HG03159 (cell line): Measurements from ENCODE around the gene FXN.

Source experiments
- ATAC-seq: cut with Tn5 transposase; IDR thresholded peaks from one replicate; pipeline ENCODE4 v1.9.1; 2021; ENCODE audit warnings: mild to moderate bottlenecking, moderate library complexity; ENCODE audit not compliant: unreplicated experiment

Gene FXN

DNA sequence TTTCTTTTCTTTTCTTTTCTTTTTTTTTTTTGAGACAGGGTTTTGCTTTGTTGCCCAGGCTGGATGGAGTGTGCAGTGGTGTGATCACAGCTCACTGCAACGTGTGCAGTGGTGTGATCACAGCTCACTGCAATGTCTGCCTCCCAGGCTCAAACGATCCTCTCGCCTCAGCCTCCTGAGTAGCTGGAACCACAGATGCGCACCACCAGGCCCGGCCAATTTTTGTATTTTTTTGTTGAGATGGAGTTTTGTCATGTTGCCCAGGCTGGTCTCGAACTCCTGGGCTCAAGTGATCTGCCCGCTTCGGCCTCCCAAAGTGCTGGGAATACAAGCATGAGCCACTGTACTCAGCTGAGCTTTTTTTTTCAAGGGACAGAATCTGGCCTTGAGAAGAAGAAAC, 101.8 kb downstream of the FXN start:
- ATAC-seq: no peak

DNA sequence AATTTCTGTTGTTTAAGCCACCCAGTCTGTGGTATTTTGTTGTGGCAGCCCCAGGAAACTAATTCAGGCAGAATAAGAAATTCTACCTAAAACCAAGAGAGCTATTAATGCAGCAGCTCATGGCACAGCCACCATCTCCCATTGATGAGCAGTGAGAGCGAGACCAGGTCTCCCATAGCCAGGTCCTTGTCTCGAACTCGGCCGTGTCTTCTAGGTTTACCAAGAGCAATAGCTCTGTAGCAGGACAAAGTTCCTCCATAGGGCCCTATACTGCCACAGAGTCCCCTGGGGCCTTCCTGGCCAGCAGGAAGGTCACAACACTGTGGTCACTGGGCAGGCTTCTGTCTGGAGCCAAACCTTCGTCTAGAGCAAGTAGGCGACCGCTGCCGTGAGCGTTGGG, 104.0 kb downstream of the FXN start:
- no peak for ATAC-seq

DNA sequence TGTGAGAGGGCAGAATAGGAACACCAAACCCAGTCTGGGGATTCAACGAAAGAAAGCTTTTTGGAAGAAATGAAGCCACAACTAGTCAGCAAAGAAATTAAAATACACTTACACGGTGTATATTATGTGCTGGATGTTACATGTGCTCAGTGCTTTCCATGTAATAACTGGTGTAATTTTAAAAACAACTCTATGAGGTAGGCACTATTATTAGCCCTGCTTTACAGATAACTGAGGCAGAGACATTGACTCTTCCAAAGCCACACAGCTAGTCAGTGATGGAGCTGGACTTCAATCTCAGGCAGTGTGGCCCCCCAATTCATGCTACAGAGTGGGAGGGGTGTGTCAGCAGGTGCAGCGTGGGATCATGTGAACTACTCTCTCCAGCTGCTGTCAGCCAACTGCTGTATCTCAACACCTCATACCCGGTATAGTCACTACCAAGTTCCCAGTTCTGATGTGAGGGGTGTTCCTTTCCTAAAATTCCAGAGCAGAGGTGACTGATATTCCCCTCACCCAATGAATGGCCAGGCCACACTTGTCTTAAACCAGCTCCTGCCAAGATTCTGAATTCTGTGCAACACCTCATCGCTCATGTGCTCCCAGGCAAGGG, 104.7 kb downstream of the FXN start:
- ATAC-seq: no peak

DNA sequence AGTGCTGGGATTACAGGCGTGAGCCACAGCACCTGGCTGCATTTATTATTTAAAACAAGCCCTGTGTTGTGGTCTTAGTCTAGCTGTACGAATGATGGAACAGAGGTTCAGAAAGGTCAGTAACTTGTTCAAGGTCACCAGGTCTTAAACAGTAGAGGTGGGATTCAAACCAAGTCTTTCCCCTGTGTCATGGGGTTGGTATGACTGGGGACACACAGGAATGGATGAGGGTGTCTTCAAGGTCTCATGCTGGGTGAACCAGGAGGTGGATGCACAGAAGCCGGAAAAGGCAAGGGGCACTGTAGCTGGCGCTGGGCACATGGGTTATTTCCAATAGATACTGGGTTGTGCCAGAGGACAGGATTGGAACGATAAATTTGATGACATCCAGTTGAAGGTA, 106.3 kb downstream of the FXN start:
- ATAC-seq: no peak

DNA sequence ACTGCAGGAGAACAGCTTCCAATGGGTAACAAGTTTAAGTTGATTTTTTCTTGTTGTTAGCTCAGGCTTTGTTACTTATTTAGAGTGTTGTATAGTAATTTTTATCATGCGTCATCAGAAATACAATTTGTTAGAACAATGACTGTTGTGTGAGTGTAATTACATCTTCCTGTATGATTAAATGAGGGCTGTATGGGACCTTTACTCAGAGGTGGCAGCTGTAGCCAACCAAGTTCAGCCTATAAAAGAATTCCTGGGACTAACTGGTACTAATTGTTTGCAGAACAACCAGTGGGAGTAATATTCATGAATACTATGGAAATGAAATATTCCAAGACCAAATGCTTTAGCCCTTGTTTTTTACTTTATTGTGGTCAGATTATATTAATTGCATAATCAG, 107.7 kb downstream of the FXN start:
- ATAC-seq: no peak

DNA sequence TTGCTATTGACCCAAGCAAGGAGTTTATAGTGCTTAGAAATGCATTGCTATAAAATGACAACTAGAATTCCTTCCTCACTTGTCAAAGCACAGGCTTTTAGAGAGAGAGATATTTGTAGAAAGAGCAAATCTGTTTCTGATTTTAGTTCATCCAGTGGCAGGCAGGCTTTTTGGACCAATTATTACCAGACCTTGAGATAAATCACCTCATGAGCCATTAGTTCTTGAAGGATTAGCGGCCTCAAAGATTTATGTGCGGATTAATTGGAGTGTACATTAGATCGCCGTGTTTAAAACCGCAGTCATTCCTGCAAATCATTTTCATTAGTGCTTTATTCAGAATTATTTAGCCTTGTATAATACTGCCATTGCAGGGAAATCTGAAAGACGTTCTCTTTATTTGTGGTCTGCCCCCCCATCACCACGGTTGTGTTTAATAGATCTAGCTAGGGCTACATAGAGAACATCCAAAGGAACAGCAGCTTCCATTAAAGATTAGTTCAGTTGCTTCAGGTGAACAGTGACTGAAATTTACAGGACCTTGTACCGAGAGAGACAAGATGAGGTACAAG, 109.7 kb downstream of the FXN start:
- ATAC-seq: no peak

DNA sequence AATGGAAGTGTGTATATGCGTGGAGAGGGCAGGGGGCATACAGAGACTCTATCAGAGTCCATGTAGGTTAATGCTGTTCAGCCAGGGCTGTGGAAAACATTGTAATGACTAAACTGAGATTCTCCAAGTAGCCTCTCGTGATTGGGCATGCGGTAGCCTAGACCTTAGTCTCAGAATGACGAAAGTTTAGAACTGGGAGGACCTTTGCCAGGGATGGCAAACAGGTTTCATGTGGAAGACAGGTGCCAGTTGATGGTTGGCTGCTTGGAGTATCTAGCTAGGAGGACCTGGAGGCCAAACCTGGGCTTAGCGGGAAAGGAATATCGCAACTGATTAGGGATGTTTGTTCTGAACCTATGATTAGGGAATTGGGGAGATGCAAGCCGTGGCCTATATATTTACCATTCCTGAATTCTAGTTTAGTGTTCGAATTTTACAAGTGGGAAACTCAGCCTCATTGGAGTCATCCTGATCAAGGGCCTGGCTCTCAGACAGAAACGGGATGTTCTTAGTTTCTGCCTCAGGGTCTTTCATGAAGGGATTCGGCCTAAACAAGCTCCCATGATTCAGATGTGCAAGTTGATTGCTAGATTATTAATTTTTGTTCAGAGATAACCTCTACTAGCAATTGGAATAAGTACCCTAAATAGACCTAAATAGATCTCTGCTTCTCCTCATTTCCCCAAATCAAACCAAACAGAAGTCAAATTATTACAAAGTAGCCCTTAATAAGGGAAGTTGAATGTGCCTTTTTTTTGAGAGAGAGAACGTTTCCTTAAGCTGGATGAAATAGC, 111.7 kb downstream of the FXN start:
- no peak for ATAC-seq

DNA sequence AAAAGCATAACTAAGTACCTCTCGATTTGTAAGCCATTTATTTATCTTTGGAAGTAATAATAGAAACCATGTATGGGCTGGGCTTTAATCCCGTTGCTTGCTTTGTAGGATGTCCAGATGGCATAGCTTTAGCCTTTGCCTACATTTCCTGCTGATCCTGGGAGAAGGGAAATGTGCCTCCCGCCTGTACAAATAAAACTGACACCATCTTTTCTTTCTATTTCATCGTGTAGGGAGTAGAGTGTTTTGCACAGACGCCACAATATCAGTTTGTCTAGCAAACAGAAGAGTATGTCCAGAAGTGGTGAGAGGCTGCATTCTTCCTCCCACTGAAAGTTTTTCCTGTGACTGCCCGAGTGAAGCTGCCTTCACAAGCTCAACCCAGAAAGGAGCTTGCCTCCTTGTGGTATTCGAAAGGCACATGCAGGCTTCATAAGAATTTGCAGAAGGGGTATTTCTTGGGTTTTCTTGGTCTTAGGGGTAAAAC, 113.8 kb downstream of the FXN start:
- no peak for ATAC-seq
